Thyroid gland (tissue), 4 donors: ENCODE results near the gene DNAJC8. TPM values are rescaled to one million over a fixed set of nuclear protein-coding genes. Genes with fewer than 3 reads are reported as not detected.

ENCODE experiments used
- DNase-seq, 2 donors: peaks; one replicate each; pipeline ENCODE4 v3.0.0-alpha.2; 2019
- H3K27ac ChIP-seq, 3 donors: fragments of 200-600 bp; sonication (generic); 1 replicate in 2 of 3; 2 replicates in 1 of 3; pipeline ENCODE4 v1.5.1; 2016 to 2019; ENCODE audit warnings: mild to moderate bottlenecking in 1 of 3, moderate library complexity in 1 of 3
- H3K27me3 ChIP-seq: fragments of 200-600 bp; sonication (generic); one replicate; pipeline ENCODE4 v1.5.1; 2019
- H3K36me3 ChIP-seq, 2 donors: fragments of 200-600 bp; sonication (generic); one replicate each; pipeline ENCODE4 v1.5.1; 2016 to 2019
- H3K4me1 ChIP-seq, 2 donors: fragments of 200-600 bp; sonication (generic); one replicate each; pipeline ENCODE4 v1.5.1; 2017 to 2019
- H3K4me3 ChIP-seq, 3 donors: fragments of 200-600 bp; sonication (generic); replicated peaks in 1 of 3; 1 replicate in 2 of 3; 2 replicates in 1 of 3; pipeline ENCODE4 v1.5.1; 2016; ENCODE audit warnings: mild to moderate bottlenecking in 1 of 3
- H3K9me3 ChIP-seq: fragments of 200-600 bp; sonication (generic); one replicate; pipeline ENCODE4 v1.5.1; 2017
- POLR2A ChIP-seq, 2 donors: fragments of 450-650 bp; IDR thresholded peaks; one replicate each; pipeline ENCODE4 v1.6.1; 2017; ENCODE audit warnings: antibody characterized with exemption in 2 of 2, mild to moderate bottlenecking in 2 of 2, moderate library complexity in 1 of 2
- WGBS, 2 donors: methylation state at CpG; one replicate each; pipeline ENCODE4 v1.1.5; 2017; 5-methylcytosine and 5-hydroxymethylcytosine counted together
- intact Hi-C: fragments of 100-400 bp; cut with DNase I; formaldehyde crosslinking; loops from one replicate; pipeline ENCODE4 v1.15.1; 2023
- total RNA-seq, 4 donors: library from RNA; depleted of rRNA; stranded (reverse); fragments of >200 nt; gene quantifications; one replicate each; pipeline ENCODE4 v1.2.3, GENCODE V29; 2016
- TF ChIP-seq, protein P1 (sequence below), 6 experiments: fragments of 200-600 bp in 3 of 6; fragments of 450-650 bp in 3 of 6; sonication (generic) in 3 of 6; IDR thresholded peaks; one replicate each; pipeline ENCODE4 v1.5.1; 2016 to 2019; ENCODE audit warnings: antibody characterized with exemption in 6 of 6, mild to moderate bottlenecking in 2 of 6, inconsistent platforms in 1 of 6, moderate library complexity in 1 of 6

DNAJC8 gene
- total RNA-seq, 4 donors from 2014 or later: 59.5 to 76.7 (median 62.5) TPM

DNA sequence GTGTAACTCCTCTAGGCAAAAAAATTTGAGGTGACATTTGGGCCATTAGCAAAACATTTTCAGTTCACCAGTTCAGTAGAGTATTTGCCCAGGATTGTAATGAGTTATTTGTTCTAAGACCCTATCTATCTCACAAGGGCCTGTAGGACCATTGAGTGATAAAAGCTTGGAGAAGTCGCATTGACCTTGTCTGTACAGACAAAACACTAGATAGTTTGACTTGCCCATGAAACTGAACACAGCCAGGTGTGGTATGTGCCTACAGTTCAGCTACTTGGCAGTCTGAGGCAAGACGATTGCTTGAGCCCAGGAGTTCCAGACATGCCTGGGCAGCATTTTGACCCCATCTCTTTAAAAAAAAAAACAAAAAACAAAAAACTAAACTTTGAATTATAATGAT is 6.2 kb upstream of the DNAJC8 start:
- Histone ChIP-seq H3K4me1 (peaks cover 9 to 28% of the 10 kb centered on the region in 2 donors), H3K36me3 (no peaks in the 10 kb centered on the region), H3K27ac (peak overlapping the region; percentile 27 to 50 (median 43)), H3K4me3 (no peak overlapping the region), H3K27me3 (no peaks in the 10 kb centered on the region), H3K9me3 (no peaks in the 10 kb centered on the region)
- DNase-seq: peak in 1 of 2 donors; percentile 42
- 48 to 56% methylated on average over 2 of the region's 2 CpGs for WGBS, 2 donors
- intact Hi-C loops: no loop called here
- TF ChIP-seq, protein P1, sequence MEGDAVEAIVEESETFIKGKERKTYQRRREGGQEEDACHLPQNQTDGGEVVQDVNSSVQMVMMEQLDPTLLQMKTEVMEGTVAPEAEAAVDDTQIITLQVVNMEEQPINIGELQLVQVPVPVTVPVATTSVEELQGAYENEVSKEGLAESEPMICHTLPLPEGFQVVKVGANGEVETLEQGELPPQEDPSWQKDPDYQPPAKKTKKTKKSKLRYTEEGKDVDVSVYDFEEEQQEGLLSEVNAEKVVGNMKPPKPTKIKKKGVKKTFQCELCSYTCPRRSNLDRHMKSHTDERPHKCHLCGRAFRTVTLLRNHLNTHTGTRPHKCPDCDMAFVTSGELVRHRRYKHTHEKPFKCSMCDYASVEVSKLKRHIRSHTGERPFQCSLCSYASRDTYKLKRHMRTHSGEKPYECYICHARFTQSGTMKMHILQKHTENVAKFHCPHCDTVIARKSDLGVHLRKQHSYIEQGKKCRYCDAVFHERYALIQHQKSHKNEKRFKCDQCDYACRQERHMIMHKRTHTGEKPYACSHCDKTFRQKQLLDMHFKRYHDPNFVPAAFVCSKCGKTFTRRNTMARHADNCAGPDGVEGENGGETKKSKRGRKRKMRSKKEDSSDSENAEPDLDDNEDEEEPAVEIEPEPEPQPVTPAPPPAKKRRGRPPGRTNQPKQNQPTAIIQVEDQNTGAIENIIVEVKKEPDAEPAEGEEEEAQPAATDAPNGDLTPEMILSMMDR (IDR thresholded peaks at IDR 0.05): no peak
- TF ChIP-seq POLR2A (IDR thresholded peaks at IDR 0.05): no peak

DNA sequence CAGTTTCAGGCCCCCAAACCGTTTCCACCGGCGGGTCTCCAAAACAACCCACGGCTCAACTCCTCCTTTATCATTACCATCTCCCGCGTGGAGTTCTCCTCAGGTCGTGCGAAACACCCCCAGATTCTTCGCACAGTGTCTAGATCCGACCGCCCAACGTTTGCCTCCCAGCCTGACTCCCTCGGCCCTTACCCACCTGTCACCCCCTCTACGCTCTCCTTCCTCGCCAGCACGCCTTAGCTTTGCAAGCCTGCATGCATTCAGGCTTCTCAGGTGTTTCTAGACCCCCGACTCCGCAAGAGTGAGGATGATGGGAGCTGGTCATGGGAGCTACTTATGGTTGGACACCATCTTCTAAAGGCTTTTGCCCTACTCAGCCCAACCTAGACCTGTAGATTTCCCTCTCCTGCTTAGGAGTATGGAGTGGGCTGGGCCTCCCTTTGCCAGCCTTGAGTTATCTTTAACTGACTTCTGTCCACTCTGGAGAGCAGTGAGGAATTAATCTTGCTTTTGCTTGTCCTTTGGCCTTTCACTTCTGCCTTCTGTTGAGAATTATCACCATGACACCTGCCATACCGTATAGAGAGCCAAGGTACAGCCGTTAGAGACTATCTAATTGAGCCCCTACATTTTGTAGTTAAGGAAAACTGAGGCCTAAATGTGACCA is 4.0 kb upstream of the DNAJC8 start:
- intact Hi-C loops: no loop called here
- TF ChIP-seq POLR2A (IDR thresholded peaks at IDR 0.05): no peak
- TF ChIP-seq, protein P1 (IDR thresholded peaks at IDR 0.05): no peak
- H3K27me3 ChIP-seq: no peaks in the 10 kb centered on the region
- peak overlapping the region; percentile 73 to 90 (median 77) for H3K27ac ChIP-seq
- peaks cover 18 to 37% of the 10 kb centered on the region in 2 donors for H3K4me1 ChIP-seq
- no peak for DNase-seq
- H3K4me3 ChIP-seq: peak overlapping the region; percentile 48 to 99 (median 93)
- no peaks in the 10 kb centered on the region for H3K36me3 ChIP-seq
- 11 to 12% methylated on average over 20 of the region's 20 CpGs for WGBS, 2 donors
- H3K9me3 ChIP-seq: no peaks in the 10 kb centered on the region

DNA sequence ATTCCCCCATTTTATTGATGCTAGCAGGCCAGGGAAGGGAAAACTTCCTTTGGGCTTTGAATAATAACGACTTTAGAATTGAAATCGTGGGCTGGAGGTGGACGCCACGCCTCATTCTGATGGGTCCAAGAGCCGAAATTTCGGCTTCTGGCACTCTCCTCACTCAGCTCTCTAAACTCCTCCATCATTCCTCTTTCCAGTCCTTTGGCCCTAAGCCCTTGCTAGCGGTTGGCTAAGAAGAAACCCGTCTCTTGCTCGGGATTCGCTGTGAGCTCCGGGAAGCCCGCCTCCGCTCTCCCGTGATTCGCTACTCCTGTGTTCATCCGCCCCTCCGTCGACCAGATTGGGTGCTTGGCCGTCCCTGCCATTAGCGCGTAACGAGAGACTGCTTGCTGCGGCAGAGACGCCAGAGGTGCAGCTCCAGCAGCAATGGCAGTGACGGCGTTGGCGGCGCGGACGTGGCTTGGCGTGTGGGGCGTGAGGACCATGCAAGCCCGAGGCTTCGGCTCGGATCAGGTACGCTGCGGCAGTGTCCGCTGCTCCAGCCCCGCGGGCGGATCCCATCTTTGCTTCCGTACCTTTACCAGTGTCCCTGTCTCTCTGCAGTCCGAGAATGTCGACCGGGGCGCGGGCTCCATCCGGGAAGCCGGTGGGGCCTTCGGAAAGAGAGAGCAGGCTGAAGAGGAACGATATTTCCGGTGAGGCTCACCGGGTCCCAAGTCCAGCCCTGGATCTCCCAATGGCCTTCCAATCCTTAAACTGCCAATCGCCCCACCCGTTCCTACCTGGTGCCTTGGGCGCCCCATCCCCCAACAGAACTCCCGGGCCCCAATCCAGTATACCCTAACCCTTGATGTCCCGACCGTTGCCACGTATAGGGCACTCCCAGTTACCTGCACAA is 3.2 kb upstream of the DNAJC8 start, which contains the start of gene ATP5IF1:
Gene ATP5IF1, plus strand, starts transcription at position 370 of the 901 bp plus-strand sequence. Its CDS starts 60 bp downstream, at position 430.
- peak; percentile 75 to 99 for TF ChIP-seq POLR2A (IDR thresholded peaks at IDR 0.05)
- TF ChIP-seq, protein P1 (IDR thresholded peaks at IDR 0.05): no peak
- H3K4me3 ChIP-seq: peak within 1 kb of the TSS; percentile 48 to 99 (median 93)
- 0% methylated on average over 43 to 54 of the region's 60 CpGs for WGBS, 2 donors
- no peaks in the 10 kb centered on the region for H3K9me3 ChIP-seq
- peak within 1 kb of the TSS; percentile 75 to 90 (median 77) for H3K27ac ChIP-seq
- intact Hi-C loops: no loop called here
- no peaks in the 10 kb centered on the region for H3K27me3 ChIP-seq
- H3K4me1 ChIP-seq: peaks cover 19 to 42% of the 10 kb centered on the region in 2 donors
- H3K36me3 ChIP-seq: no peaks in the 10 kb centered on the region
- peak; percentile 98 for DNase-seq

DNA sequence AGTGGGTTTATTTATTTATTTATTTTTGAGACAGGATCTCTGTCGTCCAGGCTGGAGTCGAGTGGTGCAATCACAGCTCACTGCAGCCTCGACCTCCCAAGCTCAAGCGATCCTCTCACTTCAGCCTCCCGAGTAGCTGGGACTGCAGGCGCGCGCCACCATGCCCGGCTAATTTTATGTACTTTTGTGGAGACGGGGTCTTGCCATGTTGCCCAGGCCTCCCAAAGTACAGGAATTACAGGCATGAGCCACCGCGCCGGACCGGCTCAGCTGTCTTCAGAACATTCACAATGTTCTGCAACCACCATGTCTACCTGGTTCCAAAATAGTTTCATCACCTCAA is 406 bp upstream of the DNAJC8 start:
- no peaks in the 10 kb centered on the region for H3K9me3 ChIP-seq
- H3K27ac ChIP-seq: peak overlapping the region in 2 of 3 donors; percentile 69 to 87
- H3K4me1 ChIP-seq: peaks cover 19 to 32% of the 10 kb centered on the region in 2 donors
- H3K4me3 ChIP-seq: peak overlapping the region in 1 of 3 donors; percentile 61
- WGBS, 2 donors: 64 to 65% methylated on average over 14 of the region's 14 CpGs
- TF ChIP-seq, protein P1 (IDR thresholded peaks at IDR 0.05): no peak
- TF ChIP-seq POLR2A (IDR thresholded peaks at IDR 0.05): no peak
- DNase-seq: no peak
- intact Hi-C loops: no loop called here
- H3K27me3 ChIP-seq: no peaks in the 10 kb centered on the region
- H3K36me3 ChIP-seq: peaks cover 7 to 8% of the 10 kb centered on the region in 2 donors
